COR-L47 (cell line): Measurements from ENCODE around the gene SH2B3.

Source experiments
- DNase-seq: peaks from one replicate; lab custom pipeline; 2025; lab: John Stamatoyannopoulos, UW

SH2B3 gene

DNA sequence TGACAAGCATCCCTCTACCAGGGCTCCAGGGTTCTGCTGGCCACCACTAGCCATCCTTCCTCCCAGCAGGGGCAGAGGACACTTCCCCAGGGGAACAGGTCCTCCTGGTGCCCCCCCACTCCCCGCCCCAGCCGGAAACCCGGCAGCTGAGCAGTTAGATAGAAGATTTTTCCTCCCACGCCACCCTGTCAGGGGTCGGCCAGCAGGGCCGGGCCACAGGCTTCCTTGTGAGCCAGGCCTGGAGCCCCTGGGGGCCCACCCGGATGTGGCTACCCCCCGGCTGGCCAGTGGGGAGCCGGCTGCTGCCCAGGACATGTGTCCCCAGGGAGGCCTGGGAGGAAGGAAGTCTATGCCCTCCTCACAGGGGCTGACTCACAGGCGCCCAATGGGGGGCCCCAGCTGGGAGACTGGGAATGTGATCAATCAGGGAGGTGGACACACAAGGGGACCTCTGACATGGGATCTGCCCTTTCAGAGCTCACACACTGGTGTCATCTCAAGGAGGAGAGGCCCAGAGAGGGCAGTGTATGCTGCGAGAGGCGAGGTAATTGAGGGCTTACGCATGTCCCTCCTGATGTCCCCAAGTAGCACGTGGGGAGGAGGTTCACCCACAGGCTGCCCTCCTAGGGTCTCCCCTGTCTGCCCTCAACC is 4.2 kb downstream of the SH2B3 start:
- no peak for DNase-seq

DNA sequence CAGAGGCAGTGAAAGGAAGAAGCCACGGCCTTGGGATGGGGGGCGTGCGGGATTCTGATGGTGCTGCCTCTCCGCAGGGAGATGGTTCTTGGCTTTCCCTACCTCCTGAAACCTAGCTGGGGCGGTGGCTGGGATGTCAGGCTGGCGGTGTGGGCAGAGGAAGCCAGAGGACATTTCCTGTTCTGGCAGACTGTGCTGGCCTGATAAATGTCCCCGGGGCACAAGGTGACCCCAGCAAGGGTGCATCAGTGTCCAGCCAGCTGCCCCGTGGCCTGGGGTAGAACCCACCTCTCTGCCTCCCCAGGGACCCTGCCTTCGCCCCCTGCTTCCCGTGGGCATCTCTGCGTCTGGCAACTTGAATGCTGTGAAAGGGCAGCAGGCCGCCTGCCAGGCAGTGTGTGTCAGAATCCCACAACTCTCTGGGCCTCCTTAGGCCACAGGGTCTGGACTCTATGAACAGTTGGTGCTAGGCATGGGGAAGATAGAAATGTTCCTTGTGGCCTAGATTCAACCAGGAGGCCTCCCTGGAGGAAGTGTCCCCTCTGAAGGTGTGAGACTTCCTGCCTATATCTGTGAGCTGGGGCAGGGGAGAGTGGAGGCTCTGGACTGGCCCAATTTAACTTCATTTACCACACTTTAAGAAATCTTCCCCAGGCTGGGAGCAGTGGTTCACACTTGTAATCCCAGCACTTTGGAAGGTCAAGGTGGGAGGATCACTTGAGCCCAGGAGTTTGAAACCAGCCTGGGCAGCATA is 4.9 kb downstream of the SH2B3 start:
- no peak for DNase-seq

DNA sequence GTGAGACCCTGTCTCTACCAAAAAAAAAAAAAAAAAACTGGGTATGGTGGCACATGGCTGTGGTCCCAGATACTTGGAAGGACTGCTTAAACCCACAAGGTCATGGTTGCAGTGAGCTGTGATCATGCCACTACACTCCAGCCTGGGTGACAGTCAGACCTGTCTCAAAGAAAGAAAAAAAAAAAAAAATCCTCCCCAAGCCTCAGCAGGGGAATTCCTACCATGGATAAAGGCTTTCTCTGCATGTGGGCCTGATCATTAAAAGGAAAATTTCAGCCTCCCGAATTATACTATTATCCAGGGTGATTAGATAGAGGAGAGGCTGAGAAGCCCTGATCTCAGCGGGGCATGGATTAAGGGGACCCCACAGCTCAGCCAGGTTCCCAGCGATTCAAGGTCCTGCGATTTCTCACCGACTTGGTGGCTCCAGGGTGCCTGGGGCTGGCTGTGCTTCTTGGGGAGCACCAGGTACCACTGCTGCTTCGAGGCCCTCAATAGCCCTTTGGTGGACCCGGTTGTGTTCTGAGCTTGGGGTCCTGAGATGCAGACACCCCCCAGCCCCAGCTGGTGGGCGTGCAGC is 5.6 kb downstream of the SH2B3 start:
- DNase-seq: no peak

DNA sequence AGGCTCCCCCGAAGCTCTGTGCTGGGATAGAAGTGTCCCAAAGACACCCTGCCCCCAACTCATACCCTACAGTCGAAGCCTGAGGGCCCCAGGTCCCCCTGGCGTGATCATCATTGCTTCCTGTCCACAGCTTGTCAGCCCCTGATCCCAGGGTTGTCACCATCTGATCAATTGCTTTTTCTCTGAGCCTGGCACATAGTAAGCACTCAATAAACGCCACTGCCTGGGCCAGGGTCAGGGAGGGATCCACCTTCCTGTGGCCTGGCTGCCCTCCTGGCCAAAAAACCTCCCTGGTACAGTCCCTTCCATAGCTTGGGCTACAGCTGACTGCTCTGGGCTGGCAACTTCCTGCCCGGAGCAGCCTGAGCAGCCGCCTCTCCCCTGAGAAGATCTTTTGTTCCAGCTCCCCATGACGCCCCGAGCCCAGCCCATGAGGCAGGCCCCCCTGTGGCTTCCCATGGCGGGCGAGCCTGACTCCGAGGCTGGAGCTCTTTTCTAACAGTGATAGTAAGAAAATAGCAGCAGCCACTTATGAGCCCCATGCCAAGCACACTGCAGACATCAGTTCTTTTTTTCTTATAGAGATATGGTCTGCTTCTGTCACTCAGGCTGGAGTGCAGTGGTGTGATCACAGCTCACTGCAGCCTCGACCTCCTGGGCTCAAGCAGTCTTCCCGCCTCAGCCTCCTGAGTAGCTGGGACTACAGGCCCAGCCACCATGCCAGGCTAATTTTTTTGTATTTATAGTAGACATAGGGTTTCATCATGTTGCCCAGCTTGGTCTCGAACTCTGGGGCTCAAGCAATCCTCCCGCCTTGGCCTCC is 6.5 kb downstream of the SH2B3 start:
- DNase-seq: peak; percentile 82

DNA sequence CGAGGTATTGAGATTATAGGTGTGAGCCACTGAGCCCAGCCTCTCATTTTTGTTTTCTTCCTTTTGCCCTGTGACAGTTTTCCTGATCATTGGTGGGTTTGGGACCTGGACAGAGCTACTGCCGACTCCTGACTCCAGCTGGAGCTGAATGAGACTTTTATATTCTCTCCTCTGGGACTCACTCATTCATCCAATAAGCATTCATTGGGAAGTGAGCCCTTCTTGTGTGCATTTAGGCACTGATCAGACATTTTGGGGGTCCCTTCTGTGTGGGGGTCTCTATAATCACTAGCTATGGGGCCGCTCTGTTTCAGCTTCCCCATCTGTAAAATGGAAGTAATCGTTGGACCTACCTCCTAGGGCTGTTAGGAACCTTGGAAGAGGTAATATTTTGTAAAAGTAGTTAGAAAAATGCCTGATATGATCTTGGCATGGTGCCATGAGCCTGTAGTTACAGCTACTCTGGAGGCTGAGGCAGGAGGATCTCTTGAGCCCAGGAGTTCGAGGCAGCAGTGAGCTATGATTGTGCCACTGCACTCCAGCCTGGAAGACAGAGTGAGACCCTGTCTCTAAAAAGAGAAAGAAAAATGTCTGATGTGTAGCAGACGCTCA is 7.2 kb downstream of the SH2B3 start:
- no peak for DNase-seq

DNA sequence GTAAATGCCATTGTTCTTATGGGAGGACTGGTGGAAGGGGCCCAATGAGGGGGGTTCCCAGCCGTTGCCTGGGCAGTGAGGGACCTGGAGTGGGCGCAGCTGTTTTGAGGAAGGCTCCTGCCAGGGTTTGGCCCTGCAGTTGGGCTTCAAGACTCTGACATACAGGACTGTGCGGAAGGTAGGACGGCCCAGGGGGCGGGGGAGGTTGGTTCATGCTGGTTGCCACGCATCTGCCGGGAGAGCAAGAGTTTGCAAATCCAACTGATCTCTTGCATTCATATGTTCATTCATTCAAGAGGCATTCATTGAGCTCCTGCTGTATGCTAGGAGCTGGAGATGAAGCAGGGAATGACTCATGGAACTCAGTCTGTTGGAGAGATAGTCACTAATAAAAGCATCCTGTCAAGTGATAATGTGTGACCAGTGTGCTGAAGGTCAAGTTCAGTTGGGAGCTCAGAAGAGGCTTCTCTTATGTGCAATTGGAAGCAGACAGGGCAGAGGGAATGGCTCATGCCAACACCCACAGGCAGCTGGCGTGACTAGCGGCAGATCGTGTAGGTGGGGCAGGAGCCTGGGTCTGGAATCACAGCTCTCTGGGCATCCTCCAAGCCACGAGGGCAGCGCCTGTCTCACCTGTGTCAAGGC is 7.8 kb downstream of the SH2B3 start:
- DNase-seq: no peak

DNA sequence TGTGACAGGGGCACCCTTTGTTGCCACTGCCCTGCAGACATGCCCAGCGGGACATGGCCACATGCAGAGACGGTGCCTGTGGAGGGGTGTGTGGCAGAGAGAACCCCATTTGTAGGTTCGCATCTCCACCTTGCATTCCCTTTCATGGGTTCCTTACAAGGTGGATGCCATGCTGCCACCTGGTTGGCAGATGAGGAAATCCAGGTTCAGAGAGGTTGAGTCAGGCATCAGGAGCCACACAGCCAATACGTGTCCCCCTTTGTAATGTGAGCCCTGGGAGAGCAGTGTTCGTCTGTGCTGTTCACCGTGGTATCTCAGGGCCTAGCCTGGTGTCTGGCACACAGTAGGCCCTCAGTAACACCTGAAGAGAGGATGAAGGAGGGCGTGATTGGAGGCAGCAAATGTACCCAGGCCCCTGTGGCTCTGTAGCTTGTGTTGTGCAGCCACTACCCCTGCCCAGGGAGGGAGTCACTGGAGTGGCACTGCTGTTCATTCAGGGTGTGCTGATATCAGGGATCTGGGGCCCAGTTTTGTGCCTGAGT is 9.1 kb downstream of the SH2B3 start:
- no peak for DNase-seq

DNA sequence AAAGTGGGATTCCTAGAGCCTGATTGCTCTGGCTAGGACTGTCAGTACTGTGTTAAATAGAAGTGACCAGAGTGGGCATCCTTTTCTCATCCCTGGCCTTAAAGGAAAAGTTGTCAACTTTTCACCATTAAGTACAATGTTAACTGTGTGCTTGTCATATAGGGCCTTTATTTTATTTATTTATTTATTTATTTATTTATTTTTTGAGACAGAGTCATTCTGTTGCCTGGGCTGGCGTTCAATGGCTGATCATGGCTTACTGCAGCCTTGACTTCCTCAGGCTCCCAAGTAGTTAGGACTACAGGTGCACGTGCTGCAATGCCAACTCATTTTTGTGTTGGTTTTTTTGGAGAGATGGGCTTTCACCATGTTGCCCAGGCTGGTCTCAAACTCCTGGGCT is 11.6 kb downstream of the SH2B3 start:
- no peak for DNase-seq

DNA sequence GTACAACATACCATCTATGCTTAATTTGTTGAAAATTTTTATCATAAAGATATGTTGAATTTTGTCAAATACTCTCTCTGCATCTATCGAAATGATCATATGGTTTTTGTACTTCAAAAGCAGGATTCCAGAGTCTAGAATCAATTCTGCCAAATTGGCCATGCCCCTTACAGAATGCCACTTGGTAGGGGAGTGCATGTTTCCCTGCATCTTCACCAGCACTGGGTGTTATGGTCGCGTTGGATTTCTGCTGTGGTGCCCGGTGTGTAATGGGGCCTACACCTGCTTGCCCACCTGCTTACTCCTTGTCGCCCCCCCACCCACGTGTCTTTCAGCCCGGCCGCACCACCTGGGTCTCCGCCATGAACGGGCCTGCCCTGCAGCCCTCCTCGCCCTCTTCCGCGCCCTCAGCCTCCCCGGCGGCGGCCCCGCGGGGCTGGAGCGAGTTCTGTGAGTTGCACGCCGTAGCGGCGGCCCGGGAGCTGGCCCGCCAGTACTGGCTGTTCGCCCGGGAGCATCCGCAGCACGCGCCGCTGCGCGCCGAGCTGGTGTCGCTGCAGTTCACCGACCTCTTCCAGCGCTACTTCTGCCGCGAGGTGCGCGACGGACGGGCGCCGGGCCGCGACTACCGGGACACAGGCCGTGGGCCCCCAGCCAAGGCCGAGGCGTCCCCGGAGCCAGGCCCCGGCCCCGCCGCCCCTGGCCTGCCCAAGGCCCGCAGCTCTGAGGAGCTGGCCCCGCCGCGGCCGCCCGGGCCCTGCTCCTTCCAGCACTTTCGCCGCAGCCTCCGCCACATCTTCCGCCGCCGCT is 12.3 kb downstream of the SH2B3 start:
- no peak for DNase-seq

DNA sequence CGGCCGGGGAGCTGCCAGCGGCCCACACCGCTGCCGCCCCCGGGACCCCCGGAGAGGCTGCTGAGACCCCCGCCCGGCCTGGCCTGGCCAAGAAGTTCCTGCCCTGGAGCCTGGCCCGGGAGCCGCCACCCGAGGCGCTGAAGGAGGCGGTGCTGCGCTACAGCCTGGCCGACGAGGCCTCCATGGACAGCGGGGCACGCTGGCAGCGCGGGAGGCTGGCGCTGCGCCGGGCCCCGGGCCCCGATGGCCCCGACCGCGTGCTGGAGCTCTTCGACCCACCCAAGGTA is 12.8 kb downstream of the SH2B3 start:
- DNase-seq: no peak

DNA sequence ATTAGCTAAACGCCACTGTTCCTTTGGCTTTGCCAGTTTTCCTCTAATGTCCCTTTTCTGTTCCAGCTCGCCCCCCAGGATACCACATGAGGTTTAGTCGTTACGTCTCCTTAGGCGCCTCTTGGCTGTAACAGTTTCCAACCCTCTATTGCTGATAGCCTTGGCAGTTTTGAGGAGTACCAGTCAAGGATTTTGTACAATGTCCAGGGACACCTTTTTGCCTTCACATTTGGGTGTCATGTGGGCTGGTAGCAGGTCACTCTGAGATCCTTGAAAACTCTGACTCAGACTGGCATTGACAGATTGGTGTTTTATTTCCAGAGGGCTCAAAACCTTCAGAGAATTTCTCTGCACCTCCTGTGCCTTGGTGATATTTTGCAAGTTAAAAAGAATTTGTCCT is 14.1 kb downstream of the SH2B3 start:
- no peak for DNase-seq

DNA sequence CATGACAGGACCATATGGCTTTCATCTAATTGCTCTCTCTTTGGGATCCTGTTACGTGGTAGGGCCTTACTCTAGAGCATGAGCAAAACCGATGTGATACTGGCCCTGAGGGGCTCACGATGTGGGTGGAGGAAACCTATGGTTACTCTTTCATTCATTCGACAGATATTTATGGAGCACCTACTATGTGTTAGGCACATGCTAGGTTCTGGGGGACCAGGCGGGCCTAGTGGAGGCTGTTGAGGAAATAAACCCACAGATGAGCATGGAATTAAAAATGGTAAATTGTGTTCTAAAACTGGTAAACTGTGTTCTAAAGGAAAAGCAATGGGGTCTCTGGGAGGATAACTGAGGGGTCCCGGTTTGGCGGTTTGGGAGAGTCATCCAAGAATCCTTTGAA is 14.8 kb downstream of the SH2B3 start:
- no peak for DNase-seq

DNA sequence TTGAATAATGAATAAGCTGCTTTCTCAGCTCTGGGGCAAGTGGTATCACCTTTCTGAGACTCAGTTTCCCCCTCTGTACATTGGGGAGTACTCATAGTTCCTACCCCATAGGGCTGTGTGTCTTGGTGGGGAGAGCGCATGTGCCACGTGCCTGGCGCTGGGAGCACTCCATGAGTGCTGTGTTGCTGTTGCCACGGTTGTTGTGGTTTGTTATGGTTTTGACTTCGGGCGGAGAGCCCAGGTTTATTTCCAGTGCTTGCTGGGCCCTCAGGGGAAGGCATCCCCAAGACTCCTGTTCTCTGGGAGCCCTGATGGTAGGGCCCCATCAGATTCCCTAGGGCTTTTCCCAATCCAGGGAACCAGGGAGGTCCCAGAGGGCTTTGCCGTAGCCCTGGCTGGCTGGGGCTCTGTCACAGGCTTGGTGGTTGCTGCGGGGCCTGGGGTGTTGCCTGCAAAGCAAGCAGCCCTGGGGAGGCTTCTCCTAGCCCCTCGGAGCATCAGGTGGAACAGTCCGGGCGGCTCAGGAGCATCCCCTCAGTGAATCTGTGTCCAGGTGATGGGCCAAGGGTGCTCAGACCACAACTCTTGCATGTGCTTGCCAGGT is 18.6 kb downstream of the SH2B3 start:
- DNase-seq: no peak

DNA sequence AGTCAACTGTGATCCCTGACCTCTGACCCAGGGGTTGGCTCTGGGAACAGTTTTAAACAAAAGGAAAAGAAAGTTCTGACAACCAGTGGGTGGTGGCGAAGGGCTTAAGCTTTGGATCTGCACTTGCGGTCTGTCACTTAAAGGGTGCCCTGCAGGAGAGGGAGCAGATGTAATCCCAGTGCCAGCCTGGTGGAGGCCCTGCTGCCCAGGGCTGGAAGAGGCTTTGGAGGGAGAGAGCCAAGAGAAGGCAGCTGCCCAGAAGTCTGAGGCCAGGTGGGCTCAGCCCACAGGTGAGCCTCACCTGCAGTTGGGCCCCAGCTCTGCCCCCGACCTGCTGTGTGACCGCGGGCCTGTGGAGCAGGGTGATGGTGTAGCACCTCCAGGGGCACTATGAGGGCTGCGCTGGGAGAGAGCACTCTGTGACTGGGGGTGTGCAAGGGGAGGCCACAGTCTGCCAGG is 19.1 kb downstream of the SH2B3 start:
- no peak for DNase-seq

DNA sequence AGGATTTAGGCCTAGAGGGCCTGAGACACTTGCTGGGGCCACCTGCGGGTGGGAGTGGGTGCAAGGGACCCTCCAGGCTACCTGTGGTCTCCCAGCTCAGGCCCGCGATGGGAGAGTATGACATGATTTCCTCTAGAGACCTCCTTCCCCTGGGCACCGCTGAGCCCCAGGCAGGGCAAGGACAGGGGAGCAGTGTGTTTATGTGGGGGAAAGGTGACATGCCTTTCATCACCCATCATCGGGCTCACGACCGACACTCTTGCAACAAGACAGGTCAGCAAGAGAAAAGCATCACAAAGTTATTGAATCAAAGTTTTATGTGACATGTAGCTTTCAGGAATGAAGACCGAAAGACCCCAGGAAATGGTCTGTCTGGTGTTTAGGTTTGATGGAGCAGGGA is 19.9 kb downstream of the SH2B3 start:
- no peak for DNase-seq

DNA sequence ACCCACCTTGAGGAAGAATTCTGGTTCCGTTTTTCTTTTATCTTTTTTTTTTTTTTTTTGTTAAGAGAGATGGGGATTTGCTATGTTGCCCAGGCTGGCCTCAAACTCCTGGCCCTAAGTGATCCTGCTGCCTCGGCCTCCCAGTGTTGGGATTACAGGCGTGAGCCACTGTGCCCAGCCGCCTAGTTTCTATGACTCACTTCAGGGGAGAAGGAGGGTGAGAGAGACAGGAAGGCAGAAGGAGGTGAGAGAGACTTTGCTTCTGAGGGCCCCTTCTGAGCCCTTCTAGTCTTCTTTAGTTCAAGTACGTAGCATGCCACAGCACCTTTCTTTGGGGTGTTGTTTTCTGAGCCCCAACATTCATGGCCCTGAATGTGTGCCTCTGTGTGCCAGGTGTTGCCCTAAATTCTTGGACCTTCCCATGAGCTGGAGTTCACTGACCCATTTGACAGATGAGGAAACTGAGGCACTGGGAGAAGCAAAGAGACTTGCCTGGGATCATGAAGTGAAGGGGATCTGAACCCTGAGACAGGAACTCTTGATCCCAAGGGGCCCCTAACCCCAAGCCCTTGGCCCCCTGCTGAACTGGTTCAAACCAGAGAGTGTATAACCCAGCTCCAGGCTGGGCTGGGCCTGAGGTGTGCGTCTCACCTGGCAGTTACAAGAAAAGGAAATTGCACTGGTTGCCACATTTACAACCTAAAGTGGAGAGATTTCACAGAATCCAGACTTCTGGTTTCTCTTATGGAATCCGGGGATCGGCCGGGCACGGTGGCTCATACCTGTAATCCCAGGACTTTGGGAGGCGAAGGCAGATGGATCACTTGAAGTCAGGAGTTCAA is 20.8 kb downstream of the SH2B3 start:
- DNase-seq: no peak

DNA sequence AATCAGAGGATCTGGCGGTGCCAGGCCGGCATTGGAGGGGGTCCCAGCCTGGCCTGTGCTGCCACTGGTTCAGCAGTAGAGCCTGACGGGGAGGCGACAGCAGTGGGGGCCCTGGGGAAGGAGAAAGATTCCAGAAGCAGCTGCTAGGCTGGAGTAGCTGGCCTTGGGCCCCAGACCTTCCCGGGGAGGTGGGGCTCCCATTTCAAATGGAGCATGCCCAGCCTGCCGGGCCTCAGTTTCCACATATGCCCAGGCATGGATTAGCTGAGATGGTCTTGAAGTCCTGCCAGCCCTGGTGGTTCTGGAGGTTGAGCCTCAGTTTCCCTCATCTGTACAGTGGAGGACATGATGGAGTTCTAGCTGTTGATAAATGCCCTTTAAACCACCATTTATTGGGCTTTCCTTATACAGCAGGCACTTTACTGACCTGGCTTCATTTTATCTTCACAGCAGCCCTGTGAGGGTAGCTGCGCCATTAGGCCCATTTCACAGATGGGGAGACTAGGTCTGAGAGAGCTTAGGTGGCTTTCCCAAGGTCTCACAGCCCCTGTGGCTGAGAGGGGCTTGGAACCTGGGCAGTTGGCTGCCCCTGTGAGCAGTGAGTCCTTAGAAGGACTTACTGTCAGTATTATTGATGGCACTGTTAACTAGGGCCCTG is 21.8 kb downstream of the SH2B3 start:
- DNase-seq: no peak

DNA sequence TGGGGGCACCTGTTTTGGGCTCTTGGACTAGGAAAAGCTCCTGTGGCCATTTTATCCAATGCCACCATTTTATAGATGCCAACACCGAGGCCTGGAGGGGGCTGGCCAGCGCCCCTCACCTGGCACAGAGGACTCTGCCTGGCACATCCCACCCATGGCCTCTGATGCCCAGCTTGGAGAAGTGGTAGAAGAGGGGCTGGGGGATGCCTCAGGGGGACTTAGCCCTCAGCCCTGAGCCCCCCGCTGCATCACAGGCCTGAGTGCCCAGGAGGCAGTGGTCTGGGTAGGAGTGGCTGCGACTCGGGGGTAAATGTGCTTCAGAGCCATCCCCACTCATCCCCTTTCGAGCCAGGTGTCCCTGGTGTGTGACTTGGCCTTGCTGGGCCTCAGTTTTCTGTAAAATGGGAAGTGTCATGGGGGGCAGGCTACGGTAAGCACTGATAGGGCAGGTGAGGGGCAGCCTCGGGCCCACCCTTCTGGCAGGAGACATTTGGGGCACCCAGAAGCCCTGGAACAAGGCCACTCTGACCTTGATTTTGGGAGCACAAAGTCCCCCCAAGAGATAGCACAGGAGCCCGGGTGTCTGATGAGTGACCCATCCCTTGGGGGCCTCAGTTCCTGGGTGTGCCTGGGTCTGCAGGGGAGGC is 22.5 kb downstream of the SH2B3 start:
- DNase-seq: no peak
